Keratinocyte (primary cell): ENCODE measurements around the gene ANKRD9.

Experiments
- CTCF ChIP-seq, 3 experiments: IDR thresholded peaks in 1 of 3; conservative IDR thresholded peaks in 1 of 3; optimal IDR thresholded peaks in 1 of 3; 2 replicates in 2 of 3; 3 replicates in 1 of 3; pipeline versions ENCODE3 to v1.5.1; 2011; ENCODE audit warnings: low read length in 3 of 3, mild to moderate bottlenecking in 3 of 3, moderate library complexity in 2 of 3, control low read depth in 1 of 3, inconsistent platforms in 1 of 3; ENCODE audit not compliant: insufficient read depth in 2 of 3; ENCODE audit errors: extremely low read depth in 1 of 3
- EZH2 ChIP-seq: IDR thresholded peaks from one replicate; pipeline ENCODE4 v1.6.1; 2012; ENCODE audit warnings: inconsistent platforms, mild to moderate bottlenecking, low read length, moderate library complexity

DNA sequence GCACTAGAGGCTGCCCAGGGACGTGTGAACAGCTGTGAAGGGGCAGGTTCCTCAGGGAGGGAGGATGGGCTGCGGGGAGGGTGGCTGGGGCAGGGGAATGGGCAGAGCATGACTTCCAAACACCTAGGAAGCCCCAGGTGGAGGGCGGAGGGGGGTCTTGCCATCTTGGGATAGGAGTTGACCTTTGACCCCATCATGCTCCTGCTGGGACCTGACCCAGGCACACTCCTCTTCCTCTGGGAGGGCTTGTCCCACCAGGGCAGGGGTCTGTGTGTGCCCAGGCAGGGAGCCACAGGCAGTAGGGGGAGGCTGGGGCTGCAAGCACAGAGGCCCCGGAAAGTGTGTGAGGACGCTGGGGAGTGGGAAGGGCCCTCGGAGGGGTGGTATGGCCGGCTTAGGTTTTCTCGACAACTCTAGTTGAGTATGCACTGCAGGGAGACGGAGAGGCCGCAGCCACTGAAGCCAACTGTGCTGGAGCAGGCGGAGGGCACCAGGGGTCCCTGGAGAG is 3.3 kb upstream of the ANKRD9 start:
- no peak for TF ChIP-seq CTCF (optimal IDR thresholded peaks at IDR 0.05 in 1 of 3, IDR thresholded peaks at IDR 0.05 in 1 of 3, conservative IDR thresholded peaks at IDR 0.05 in 1 of 3; ENCODE audit: extremely low read depth in 1 of 3, insufficient read depth in 2 of 3, low read length in 3 of 3)
- TF ChIP-seq EZH2 = no peak
